Duodenal mucosa (tissue), 2 donors: Measurements from ENCODE around the gene SYT5.

Experiments used
- H3K27ac ChIP-seq: one replicate; pipeline ENCODE4 v1.7.0; 2013; ENCODE audit warnings: low read depth, low read length
- H3K27me3 ChIP-seq, 2 donors: one replicate each; pipeline ENCODE4 v1.7.0; 2013; ENCODE audit warnings: low read length in 2 of 2, control low read depth in 1 of 2; ENCODE audit not compliant: insufficient read depth in 2 of 2, control insufficient read depth in 1 of 2
- H3K36me3 ChIP-seq, 2 donors: one replicate each; pipeline ENCODE4 v1.7.0; 2013; ENCODE audit warnings: low read length in 2 of 2, control low read depth in 1 of 2; ENCODE audit not compliant: insufficient read depth in 2 of 2, control insufficient read depth in 1 of 2
- H3K4me1 ChIP-seq, 2 donors: one replicate each; pipeline ENCODE4 v1.7.0; 2013; ENCODE audit warnings: low read length in 2 of 2, control low read depth in 1 of 2; ENCODE audit not compliant: insufficient read depth in 2 of 2, control insufficient read depth in 1 of 2
- H3K4me3 ChIP-seq, 2 donors: one replicate each; pipeline ENCODE4 v1.7.0; 2013; ENCODE audit warnings: low read length in 2 of 2, low read depth in 1 of 2
- H3K9ac ChIP-seq, 2 donors: one replicate each; pipeline ENCODE4 v1.7.0; 2013; ENCODE audit warnings: low read length in 2 of 2, low read depth in 1 of 2
- H3K9me3 ChIP-seq, 2 donors: one replicate each; pipeline ENCODE4 v1.7.0; 2013; ENCODE audit warnings: low read length in 2 of 2, control low read depth in 1 of 2; ENCODE audit not compliant: control insufficient read depth in 1 of 2

The SYT5 gene

DNA sequence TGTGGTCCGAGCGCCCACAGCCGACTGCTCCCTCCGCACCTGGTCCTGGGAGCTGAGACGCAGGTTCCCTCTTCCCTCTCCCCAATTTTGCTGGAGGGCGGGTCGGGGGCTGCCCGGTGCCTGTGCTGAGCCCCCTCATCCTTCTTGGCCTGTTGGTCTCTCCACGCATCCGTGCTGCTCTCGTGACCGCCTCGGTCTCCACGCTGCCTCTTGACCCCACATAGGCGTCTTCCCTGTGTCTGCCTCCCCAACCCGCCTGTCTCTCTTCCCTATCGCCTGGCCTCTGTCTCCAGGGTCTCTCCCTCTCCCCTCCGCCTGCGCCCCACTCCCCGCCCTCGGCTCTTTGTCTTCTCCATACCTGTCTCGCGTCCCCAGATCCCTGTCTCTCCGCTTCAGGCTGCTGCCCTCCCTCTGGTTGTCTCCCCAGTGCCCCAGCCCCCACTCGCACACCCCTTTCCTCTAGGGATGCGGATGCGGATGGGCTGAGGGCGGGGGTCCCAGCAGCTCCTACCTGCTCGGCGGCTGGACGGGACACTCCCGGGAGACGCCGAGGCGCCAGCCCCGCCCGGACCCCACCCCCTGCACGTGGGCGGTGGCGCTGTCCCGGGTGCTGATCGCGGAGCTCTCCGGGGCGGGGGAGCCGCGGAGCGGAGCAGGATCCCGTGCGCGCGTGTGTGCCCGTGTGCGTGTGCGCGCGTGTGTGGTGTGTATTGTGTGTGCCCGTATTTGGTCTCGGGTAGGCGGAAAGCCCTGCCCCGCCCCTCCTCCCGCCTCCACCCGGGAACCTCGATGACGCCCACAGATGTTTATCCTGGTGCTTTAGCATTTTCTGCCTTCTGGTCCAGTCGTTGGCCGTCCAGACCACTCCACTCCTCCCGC lies at the start of gene SYT5:
Gene SYT5 (minus strand): TSS at position 684 of the 879 bp plus-strand sequence. CDS start 1,248 bp downstream, outside the sequence.
- Histone ChIP-seq H3K9me3 (no peaks in the 10 kb centered on the region), H3K27me3 (peaks cover 17 to 40% of the 10 kb centered on the region in 2 donors), H3K4me3 (peak within 1 kb of the TSS; percentile 54 to 57), H3K27ac (no peak within 1 kb of the TSS), H3K9ac (no peak within 1 kb of the TSS), H3K36me3 (peaks cover 6 to 24% of the 10 kb centered on the region in 2 donors), H3K4me1 (peaks cover 5 to 11% of the 10 kb centered on the region in 2 donors)

DNA sequence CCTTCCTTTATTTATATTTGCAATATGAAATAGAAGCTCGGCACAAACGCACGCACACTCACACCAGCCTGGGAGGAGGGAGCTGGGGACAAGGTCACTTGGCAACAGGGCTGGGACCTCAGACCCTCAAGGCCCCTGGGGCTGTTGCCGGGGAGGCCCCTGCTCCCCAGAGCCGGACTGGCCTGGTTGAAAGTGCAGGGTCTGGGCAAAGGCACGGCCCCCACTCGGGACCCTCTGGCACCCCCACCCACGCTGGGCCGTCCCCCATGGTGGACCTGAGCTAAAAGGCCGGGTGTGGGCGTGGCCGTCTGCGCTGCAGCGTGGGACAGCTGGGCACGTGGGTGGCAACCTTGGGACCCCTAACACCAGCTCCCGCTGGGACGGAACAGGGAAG lies 49.7 kb upstream of the SYT5 start:
- Histone ChIP-seq H3K27ac (no peak overlapping the region), H3K27me3 (no peaks in the 10 kb centered on the region), H3K9me3 (no peaks in the 10 kb centered on the region), H3K9ac (no peak overlapping the region), H3K36me3 (peaks cover 18 to 78% of the 10 kb centered on the region in 2 donors), H3K4me1 (peaks cover 13 to 19% of the 10 kb centered on the region in 2 donors), H3K4me3 (no peak overlapping the region)

DNA sequence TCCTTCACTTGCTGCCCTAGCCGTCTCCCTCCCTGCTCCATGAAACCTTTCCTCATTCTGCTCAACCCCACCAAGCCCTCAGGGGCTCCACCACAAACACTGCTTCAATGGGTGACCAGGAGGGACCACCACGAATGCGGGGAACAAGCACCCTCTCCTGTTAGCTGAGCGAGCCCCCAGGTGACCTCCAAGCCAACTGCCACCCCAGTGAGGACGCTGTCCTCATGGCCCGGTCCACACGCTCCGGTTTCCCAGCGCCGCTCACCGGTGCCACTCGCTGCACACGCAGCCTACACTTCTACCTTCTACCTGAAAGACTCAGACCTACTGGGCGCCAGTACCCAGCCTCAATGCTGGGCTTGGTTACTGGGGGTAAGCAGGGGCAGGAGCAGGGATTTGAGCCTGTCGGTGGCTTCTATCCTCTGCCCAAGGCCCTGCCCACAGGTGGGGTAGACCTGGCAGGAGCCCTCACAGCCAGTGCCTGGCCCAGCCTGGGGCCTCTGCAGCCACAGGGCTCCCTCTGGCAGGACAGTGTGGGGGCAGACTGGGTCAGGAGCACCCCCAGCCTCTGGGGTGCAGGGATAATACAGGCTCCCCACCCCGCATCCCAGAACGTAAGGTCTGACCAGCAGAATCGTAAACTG lies 49.2 kb upstream of the SYT5 start:
- Histone ChIP-seq H3K4me1 (peaks cover 13 to 19% of the 10 kb centered on the region in 2 donors), H3K9ac (peak overlapping the region in 1 of 2 donors; percentile 38), H3K36me3 (peaks cover 13 to 73% of the 10 kb centered on the region in 2 donors), H3K27me3 (no peaks in the 10 kb centered on the region), H3K27ac (no peak overlapping the region), H3K4me3 (peak overlapping the region; percentile 21 to 23), H3K9me3 (no peaks in the 10 kb centered on the region)

DNA sequence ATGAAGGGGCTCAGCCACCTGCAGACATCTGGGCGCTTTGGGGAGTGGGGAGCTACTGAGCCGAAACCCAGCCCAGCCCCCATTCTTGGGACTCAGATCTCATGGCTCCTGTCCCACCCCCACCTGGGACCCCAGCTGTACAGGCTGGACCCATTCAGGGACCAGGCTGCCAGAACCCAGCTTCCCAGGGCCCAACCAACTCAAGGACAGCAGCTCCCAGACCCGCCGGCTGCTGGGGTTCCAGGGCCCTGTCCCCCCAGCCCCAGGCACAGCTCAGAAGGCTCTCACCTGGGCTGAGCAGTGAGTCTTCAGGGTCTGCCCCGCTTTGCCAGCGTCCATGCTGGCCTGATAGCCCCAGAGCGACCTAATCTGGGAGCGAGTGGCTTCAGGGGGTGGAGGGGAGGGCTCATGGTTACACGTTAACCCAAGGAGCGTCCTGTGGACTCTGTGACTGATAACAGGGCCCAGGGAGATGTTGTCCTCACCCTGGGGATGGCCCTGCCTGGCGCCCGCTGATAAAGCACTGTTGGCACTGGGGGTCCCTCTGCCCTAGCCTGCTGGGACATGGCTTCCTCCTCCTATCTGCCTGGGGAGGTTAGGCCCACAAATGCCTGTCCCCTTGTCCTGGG lies 48.4 kb upstream of the SYT5 start, which contains the start of gene TMEM86B:
Gene TMEM86B (minus strand): TSS at position 361 of the 629 bp plus-strand sequence. CDS start 22 bp downstream, at position 339.
- H3K27ac ChIP-seq: no peak within 1 kb of the TSS

DNA sequence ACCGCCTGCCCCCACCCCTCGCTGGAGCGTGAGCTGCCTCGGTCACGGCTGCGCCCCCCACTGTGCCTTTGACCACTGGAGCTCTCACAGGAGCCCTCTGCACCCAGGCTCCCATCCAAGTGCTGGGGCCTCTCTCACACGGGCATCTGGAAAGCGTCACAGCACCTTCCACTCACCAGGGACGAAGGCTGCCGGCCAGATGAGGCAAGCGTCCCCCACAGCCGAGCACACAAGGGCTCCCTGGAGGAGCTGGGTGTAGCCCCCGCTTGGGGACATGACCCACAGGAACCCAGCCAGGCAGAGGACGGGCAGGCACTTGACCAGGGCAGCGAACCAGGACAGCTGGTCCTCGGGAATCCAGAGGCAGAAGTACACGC lies 47.9 kb upstream of the SYT5 start:
- Histone ChIP-seq H3K27ac (no peak overlapping the region), H3K27me3 (no peaks in the 10 kb centered on the region), H3K36me3 (peaks cover 7 to 69% of the 10 kb centered on the region in 2 donors), H3K9me3 (no peaks in the 10 kb centered on the region), H3K9ac (no peak overlapping the region), H3K4me3 (peak overlapping the region in 1 of 2 donors; percentile 36), H3K4me1 (peaks cover 13 to 19% of the 10 kb centered on the region in 2 donors)

More for the DNA sequence above, 48.4 kb upstream of the SYT5 start, which contains the start of gene TMEM86B:
- H3K9me3 ChIP-seq: no peaks in the 10 kb centered on the region
- peak within 1 kb of the TSS in 1 of 2 donors; percentile 38 for H3K9ac ChIP-seq
- peaks cover 13 to 19% of the 10 kb centered on the region in 2 donors for H3K4me1 ChIP-seq
- no peaks in the 10 kb centered on the region for H3K27me3 ChIP-seq
- H3K36me3 ChIP-seq: peaks cover 11 to 72% of the 10 kb centered on the region in 2 donors
- peak within 1 kb of the TSS; percentile 23 to 36 for H3K4me3 ChIP-seq

DNA sequence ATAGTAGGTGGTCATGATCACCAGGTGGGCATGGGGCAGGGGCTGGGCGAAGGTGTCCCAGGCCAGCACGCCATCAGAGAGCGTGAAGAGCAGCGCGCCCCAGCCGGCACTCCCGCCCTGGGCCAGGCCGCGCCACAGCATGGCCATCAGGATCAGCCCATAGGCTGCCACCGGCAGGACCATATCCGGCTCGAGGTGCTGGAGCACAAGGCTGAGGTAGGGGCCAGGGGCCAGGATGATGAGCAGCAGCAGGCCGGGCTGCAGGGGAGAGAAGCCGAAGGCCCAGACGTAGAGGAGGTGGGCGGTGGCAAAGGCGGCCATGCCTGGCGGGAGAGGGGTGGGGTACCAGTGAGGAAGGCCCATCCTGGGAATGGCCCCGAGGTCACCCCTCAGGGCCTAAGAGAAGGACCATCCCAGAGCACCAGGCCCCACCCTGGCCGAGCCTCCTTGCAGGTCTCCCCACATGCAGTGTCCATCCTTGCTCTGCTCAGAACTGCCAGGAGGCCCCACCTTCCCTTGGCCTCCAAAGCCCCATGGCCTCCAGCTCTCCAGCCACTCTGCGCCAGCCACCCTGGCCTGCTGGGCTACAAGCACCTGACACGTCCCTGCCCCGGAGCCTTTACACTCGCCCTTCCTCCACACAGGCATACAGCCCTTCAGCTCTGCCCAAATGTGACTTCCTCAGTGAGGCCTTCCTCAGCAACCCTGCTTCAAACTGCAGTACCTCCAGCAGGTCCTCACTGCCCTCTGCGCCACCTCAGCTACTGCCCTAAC lies 47.3 kb upstream of the SYT5 start:
- no peak overlapping the region for H3K9ac ChIP-seq
- H3K27ac ChIP-seq: no peak overlapping the region
- peaks cover 7 to 63% of the 10 kb centered on the region in 2 donors for H3K36me3 ChIP-seq
- no peaks in the 10 kb centered on the region for H3K27me3 ChIP-seq
- no peak overlapping the region for H3K4me3 ChIP-seq
- peaks cover 13 to 19% of the 10 kb centered on the region in 2 donors for H3K4me1 ChIP-seq
- H3K9me3 ChIP-seq: no peaks in the 10 kb centered on the region

DNA sequence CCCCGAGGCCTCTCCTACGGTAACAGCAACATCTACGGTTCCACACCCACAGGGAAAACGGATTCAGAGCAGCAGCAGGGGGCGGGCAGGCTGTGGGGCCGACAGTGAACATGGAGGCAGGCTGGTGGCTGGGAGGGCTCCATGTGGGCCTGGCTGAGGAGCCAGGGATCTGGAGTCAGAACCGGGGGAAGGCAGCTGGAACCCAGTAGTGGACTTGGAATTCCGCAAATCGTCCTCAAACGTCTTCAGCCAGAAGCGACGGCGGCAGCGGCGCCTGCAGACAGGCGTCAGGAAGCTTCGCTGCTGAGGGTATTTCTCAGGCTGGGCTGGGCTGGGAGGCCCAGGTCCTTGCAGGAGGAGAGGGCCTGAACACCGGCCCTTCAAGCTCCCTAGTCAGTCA lies 46.7 kb upstream of the SYT5 start:
- H3K9me3 ChIP-seq: no peaks in the 10 kb centered on the region
- H3K36me3 ChIP-seq: peaks cover 1 to 57% of the 10 kb centered on the region in 2 donors
- peaks cover 13 to 19% of the 10 kb centered on the region in 2 donors for H3K4me1 ChIP-seq
- H3K4me3 ChIP-seq: no peak overlapping the region
- H3K9ac ChIP-seq: no peak overlapping the region
- H3K27ac ChIP-seq: no peak overlapping the region
- H3K27me3 ChIP-seq: no peaks in the 10 kb centered on the region

DNA sequence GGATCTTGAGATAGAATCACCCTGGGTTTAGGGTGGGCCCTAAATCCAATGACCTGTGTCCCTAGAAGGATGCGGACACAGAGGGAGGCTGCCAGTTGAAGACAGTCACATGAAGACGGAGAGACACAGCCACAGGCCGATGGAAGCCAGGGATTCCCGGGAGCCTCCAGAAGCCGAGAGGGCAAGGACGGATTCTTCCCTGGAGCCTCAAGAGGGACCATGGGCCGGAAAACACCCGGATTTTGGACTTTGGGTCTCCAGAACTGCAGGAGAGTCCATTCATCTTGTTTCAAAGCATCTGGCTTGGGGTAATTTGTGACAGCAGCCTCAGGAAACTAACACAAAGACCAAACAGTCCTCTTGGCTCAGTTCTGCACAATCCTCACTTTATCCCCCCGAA lies 46.2 kb upstream of the SYT5 start:
- no peak overlapping the region for H3K4me3 ChIP-seq
- H3K9ac ChIP-seq: no peak overlapping the region
- no peaks in the 10 kb centered on the region for H3K27me3 ChIP-seq
- H3K9me3 ChIP-seq: no peaks in the 10 kb centered on the region
- peaks cover 13 to 19% of the 10 kb centered on the region in 2 donors for H3K4me1 ChIP-seq
- H3K27ac ChIP-seq: no peak overlapping the region
- peaks cover 0 to 52% of the 10 kb centered on the region in 2 donors for H3K36me3 ChIP-seq

DNA sequence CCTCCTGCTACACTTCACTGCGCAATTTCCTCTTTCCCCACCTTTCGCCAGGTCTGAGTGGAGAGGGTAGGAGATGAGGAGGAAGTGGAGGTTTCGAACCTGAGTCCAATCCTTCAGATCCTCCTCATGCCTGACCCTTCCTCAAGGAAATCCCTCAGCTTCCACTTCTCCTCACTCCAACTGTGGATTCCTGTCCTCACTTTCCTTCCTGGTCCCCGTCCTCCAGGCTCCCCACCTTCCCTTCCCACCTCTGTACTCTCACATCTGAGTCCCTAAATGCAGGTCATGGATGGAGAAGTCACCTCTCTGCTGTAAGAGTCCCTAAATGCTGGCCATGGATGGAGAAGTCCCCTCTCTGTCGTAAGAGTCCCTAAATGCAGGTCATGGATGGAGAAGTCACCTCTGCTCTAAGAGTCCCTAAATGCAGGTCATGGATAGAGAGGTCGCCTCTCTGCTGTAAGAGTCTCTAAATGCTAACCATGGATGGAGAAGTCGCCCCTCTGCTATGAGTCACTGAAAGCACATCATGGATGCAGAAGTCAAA lies 45.4 kb upstream of the SYT5 start:
- no peak overlapping the region for H3K9ac ChIP-seq
- peaks cover 13 to 19% of the 10 kb centered on the region in 2 donors for H3K4me1 ChIP-seq
- no peak overlapping the region for H3K27ac ChIP-seq
- H3K4me3 ChIP-seq: no peak overlapping the region
- peaks cover 0 to 46% of the 10 kb centered on the region in 2 donors for H3K36me3 ChIP-seq
- no peaks in the 10 kb centered on the region for H3K27me3 ChIP-seq
- no peaks in the 10 kb centered on the region for H3K9me3 ChIP-seq
